ENCODE measurements around the gene CAMK1.

The CAMK1 gene

DNA sequence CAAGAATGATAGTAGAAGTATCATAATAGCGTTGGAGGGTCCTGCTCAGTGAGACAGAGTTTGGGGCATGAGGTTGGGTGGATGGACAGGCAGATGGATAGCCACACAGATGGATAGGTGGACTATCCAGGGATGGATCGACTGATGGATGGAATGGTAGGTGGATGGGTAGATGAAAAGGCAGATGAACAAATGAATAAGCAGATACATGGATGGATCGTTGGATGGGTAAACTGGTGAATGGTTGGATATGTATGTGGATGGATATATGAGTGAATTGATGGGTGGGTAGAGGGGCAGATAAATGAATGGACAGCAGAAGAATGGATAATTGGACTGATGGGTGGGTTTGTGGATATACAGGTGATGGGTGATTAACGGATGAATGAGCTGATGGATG is 56.6 kb downstream of the CAMK1 start:
- DNase-seq, result no peak

DNA sequence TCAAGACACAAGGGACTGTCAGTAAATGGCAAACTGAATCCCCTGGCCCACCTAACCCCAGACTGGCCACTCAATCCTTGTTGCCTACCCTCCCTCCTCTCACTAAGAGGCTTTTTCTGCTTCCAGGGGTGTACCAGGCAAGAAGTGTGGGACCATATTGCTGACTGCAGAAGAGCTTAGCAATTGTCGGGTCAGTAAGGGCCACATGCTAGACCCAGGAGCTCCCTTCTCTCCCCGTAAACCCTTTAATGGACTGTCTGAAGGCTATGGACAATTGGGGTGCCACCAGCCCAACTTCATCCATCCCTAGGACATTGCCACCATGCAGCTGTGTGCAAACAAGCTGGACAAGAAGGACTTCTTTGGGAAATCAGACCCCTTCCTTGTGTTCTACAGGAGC is 57.3 kb downstream of the CAMK1 start:
- DNase-seq, result no peak

DNA sequence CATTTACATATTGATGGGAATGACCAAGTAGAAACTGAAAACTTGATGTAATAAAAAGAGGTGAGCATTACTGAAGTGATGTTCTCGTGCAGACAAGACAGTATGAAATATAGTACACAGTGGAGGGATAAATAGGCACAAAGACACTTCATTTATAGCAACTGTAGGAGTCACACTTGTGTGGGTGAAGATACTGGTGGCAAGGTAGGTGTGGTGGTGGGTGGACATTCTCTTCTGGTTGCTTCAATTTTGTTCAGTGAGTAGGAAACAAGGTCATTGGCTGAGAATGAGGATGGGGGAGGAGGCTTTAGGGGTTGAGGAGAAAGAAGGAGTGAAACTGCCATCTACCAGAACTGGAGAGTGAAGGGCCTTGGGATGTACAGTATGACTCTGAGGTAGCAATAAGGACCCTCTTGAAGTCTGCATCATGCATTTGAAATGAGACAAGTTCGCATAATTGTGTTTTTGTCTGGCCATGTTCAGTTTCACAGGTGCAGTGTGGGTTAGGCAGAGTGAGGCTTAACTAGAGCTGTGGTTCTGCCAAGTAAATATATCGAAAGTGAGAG is 59.5 kb downstream of the CAMK1 start:
- no peak for DNase-seq
